Panc1 (cell line): ENCODE results near the gene BACH2. TPM values are rescaled to one million over a fixed set of nuclear protein-coding genes. Genes with fewer than 3 reads are reported as not detected.

Experiments used
- ATAC-seq: fragments of 200-7000 bp; cut with Tn5 transposase; 2 replicates; pipeline ENCODE4 v1.9.1; 2020; ENCODE audit warnings: mild to moderate bottlenecking, moderate library complexity
- BruUV-seq: library from RNA; stranded (reverse); fragments of 400-500 nt; replicated peaks from 2 replicates; lab custom pipeline; 2021; lab: Mats Ljungman, UMichigan
- CTCF ChIA-PET: fragments of 300-600 bp; sonication (Branson Sonifier 250); formaldehyde crosslinking; loops from one replicate; lab custom pipeline; 2022; ENCODE audit warnings: antibody characterized with exemption; lab: Charles Lee
- POLR2A ChIA-PET: fragments of 300-600 bp; sonication (Branson Sonifier 250); formaldehyde crosslinking; loops from one replicate; lab custom pipeline; 2022; ENCODE audit warnings: antibody characterized with exemption; lab: Charles Lee
- DNase-seq: peaks from one replicate; pipeline ENCODE4 v3.0.0-alpha.2; 2010; ENCODE audit warnings: low read depth, low spot score
- H3K27ac ChIP-seq: 2 replicates; pipeline ENCODE4 v1.5.1; 2011; ENCODE audit warnings: mild to moderate bottlenecking, low read length, inconsistent platforms
- H3K27me3 ChIP-seq: fragments of 200-500 bp; sonication (Bioruptor generic); 2 replicates; pipeline ENCODE4 v1.6.0; 2014; ENCODE audit warnings: low read length, inconsistent platforms; ENCODE audit not compliant: control insufficient read depth, insufficient read depth
- H3K36me3 ChIP-seq: fragments of 200-500 bp; sonication (Bioruptor generic); 2 replicates; pipeline ENCODE4 v1.5.1; 2014; ENCODE audit warnings: inconsistent platforms, mild to moderate bottlenecking, low read length, moderate library complexity; ENCODE audit not compliant: control insufficient read depth, insufficient read depth
- H3K4me1 ChIP-seq: 2 replicates; pipeline ENCODE4 v1.5.1; 2011; ENCODE audit warnings: inconsistent platforms, mild to moderate bottlenecking, low read length, moderate library complexity; ENCODE audit not compliant: control insufficient read depth, insufficient read depth
- H3K4me3 ChIP-seq, 2 experiments: 2 replicates each; pipeline ENCODE4 v1.5.1; 2011 to 2012; ENCODE audit warnings: low read depth in 2 of 2, low read length in 2 of 2, mild to moderate bottlenecking in 2 of 2, inconsistent platforms in 1 of 2, moderate library complexity in 1 of 2
- H3K9me3 ChIP-seq: fragments of 200-500 bp; sonication (Bioruptor generic); 2 replicates; pipeline ENCODE4 v1.5.1; 2014; ENCODE audit warnings: low read depth, mild to moderate bottlenecking, inconsistent platforms, low read length, moderate library complexity; ENCODE audit not compliant: control insufficient read depth, insufficient read depth
- CTCF ChIP-seq: fragments of 450-650 bp; IDR thresholded peaks from 2 replicates; pipeline ENCODE4 v1.5.1; 2017; ENCODE audit warnings: mild to moderate bottlenecking
- POLR2AphosphoS5 ChIP-seq: IDR thresholded peaks from 2 replicates; pipeline ENCODE4 v1.6.1; 2012; ENCODE audit warnings: mild to moderate bottlenecking, low read depth, low read length, moderate library complexity
- SIN3A ChIP-seq: IDR thresholded peaks from 2 replicates; pipeline ENCODE4 v1.6.1; 2012; ENCODE audit warnings: low read depth, mild to moderate bottlenecking, low read length, moderate library complexity, borderline replicate concordance; ENCODE audit not compliant: insufficient read depth
- TCF7L2 ChIP-seq: IDR thresholded peaks from 2 replicates; pipeline ENCODE4 v1.6.1; 2011; ENCODE audit warnings: mild to moderate bottlenecking, low read depth, low read length, inconsistent platforms
- in situ Hi-C: cut with HindIII; loops from 2 replicates; pipeline ENCODE4 v1.10.0; 2016; ENCODE audit warnings: low sequenced_read_pairs, low pct_unique_long_range_greater_than_20kb
- intact Hi-C: fragments of 100-400 bp; cut with micrococcal nuclease; formaldehyde crosslinking; loops from one replicate; pipeline ENCODE4 v1.10.0; 2022; ENCODE audit not compliant: unreplicated experiment
- total RNA-seq: library from RNA; stranded (reverse); gene quantifications from one replicate; pipeline ENCODE4 v1.2.1, GENCODE V29; 2021; ENCODE audit not compliant: unreplicated experiment
- TF ChIP-seq, protein P1 (sequence below), 2 experiments: IDR thresholded peaks; 2 replicates each; pipeline ENCODE4 v1.6.1; 2011 to 2012; ENCODE audit warnings: low read depth in 2 of 2, control low read depth in 1 of 2, low read length in 1 of 2, mild to moderate bottlenecking in 1 of 2, moderate library complexity in 1 of 2; ENCODE audit not compliant: insufficient read depth in 1 of 2

The BACH2 gene
- total RNA-seq, 1 experiment from 2014 or later = 1.6 TPM

DNA sequence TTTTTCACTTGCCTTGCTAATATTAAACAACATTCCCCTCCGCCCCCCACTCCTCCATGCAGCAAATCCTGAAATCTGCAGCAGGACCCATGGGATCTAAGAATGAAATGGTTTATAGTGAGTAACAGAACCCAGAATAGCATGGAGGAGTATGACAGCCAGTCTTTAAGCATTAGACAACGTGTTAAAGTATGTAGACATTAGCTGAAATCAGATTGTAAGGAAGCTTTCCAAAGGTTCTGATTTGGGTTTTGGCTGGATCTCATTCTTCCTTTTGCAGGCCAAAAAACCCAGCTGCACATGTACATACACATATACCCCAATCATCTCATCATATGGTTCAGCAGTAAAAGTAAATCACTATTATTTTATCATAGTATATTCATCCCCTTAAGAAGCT lies 275.9 kb downstream of the BACH2 start:
- Histone ChIP-seq H3K36me3 (no peaks in the 10 kb centered on the region), H3K4me3 (no peak overlapping the region), H3K4me1 (no peaks in the 10 kb centered on the region), H3K27ac (no peak overlapping the region), H3K9me3 (no peaks in the 10 kb centered on the region), H3K27me3 (no peaks in the 10 kb centered on the region)
- ChIA-PET POLR2A (no interaction called here), CTCF (no interaction called here)
- intact Hi-C loops = no loop called here
- TF ChIP-seq CTCF (no peak), TCF7L2 (no peak)
- DNase-seq (no peak), ATAC-seq (no peak)
- BruUV-seq = no TSS peak
- in situ Hi-C loops = no loop called here

DNA sequence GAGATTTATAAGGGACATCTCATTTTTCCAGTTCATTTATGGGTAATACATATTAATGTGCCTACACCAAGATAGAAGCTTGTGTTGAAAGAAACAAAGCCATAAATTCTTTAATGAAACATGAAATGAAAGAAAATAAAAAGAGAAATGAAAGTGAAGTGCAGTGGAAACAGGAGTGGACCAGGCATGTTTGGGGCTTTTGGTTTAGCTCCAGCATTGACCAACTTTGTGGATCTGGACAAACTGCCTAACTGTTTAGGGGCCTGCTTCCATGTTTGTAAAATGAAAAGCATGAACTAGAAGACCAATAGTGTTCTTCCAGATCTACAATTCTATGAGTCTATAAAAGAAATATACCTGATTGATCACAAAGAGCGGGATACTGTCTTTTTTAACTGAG lies 277.4 kb downstream of the BACH2 start:
- CTCF ChIA-PET = no interaction called here
- in situ Hi-C loops = no loop called here

More for the DNA sequence above, 277.4 kb downstream of the BACH2 start:
- Histone ChIP-seq H3K27ac (no peak overlapping the region), H3K36me3 (no peaks in the 10 kb centered on the region), H3K4me1 (no peaks in the 10 kb centered on the region), H3K4me3 (no peak overlapping the region), H3K27me3 (no peaks in the 10 kb centered on the region), H3K9me3 (no peaks in the 10 kb centered on the region)
- POLR2A ChIA-PET = no interaction called here
- DNase-seq (no peak), ATAC-seq (no peak)
- intact Hi-C loops = no loop called here
- no peak for TF ChIP-seq SIN3A
- TF ChIP-seq, protein P1, sequence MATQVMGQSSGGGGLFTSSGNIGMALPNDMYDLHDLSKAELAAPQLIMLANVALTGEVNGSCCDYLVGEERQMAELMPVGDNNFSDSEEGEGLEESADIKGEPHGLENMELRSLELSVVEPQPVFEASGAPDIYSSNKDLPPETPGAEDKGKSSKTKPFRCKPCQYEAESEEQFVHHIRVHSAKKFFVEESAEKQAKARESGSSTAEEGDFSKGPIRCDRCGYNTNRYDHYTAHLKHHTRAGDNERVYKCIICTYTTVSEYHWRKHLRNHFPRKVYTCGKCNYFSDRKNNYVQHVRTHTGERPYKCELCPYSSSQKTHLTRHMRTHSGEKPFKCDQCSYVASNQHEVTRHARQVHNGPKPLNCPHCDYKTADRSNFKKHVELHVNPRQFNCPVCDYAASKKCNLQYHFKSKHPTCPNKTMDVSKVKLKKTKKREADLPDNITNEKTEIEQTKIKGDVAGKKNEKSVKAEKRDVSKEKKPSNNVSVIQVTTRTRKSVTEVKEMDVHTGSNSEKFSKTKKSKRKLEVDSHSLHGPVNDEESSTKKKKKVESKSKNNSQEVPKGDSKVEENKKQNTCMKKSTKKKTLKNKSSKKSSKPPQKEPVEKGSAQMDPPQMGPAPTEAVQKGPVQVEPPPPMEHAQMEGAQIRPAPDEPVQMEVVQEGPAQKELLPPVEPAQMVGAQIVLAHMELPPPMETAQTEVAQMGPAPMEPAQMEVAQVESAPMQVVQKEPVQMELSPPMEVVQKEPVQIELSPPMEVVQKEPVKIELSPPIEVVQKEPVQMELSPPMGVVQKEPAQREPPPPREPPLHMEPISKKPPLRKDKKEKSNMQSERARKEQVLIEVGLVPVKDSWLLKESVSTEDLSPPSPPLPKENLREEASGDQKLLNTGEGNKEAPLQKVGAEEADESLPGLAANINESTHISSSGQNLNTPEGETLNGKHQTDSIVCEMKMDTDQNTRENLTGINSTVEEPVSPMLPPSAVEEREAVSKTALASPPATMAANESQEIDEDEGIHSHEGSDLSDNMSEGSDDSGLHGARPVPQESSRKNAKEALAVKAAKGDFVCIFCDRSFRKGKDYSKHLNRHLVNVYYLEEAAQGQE (IDR thresholded peaks at IDR 0.05; ENCODE audit: insufficient read depth in 1 of 2, low read depth in 2 of 2, low read length in 1 of 2) = no peak
- no peak for TF ChIP-seq CTCF
- no peak for TF ChIP-seq POLR2AphosphoS5
- no peak for TF ChIP-seq TCF7L2
- no TSS peak for BruUV-seq
